MG63 (cell line): ENCODE measurements around the gene FAM184A. TPM values are rescaled to one million over a fixed set of nuclear protein-coding genes. Genes with fewer than 3 reads are reported as not detected.
A peak's percentile ranks its signal among the peaks of the same experiment; 100 is the strongest.
"Not testable (repeated sequence)": the region's sequence is repeated elsewhere in the genome, so short reads cannot be mapped to it uniquely, and the experiment has no call there.

Experiments used
- DNase-seq: peaks from one replicate; pipeline ENCODE4 v3.0.0-alpha.2; 2020
- H3K27me3 ChIP-seq: fragments of 250-450 bp; sonication (Bioruptor Pico); 2 replicates; pipeline ENCODE4 v1.5.1; 2020; ENCODE audit warnings: mild to moderate bottlenecking, moderate library complexity
- H3K36me3 ChIP-seq: fragments of 250-450 bp; sonication (Bioruptor Pico); 2 replicates; pipeline ENCODE4 v1.5.1; 2020; ENCODE audit warnings: mild to moderate bottlenecking, moderate library complexity
- H3K4me3 ChIP-seq: fragments of 250-450 bp; sonication (Bioruptor Pico); 2 replicates; pipeline ENCODE4 v1.5.1; 2020; ENCODE audit warnings: mild to moderate bottlenecking, moderate library complexity
- H3K9me3 ChIP-seq: fragments of 250-450 bp; sonication (Bioruptor Pico); 2 replicates; pipeline ENCODE4 v1.5.1; 2020; ENCODE audit warnings: mild to moderate bottlenecking, moderate library complexity
- total RNA-seq: library from RNA; depleted of rRNA; stranded (reverse); fragments of >200 nt; shearing (Covaris generic); gene quantifications from 2 replicates; pipeline ENCODE4 v1.2.3, GENCODE V29; 2014; ENCODE audit warnings: low replicate concordance; rRNA removed

The FAM184A gene, protein sequence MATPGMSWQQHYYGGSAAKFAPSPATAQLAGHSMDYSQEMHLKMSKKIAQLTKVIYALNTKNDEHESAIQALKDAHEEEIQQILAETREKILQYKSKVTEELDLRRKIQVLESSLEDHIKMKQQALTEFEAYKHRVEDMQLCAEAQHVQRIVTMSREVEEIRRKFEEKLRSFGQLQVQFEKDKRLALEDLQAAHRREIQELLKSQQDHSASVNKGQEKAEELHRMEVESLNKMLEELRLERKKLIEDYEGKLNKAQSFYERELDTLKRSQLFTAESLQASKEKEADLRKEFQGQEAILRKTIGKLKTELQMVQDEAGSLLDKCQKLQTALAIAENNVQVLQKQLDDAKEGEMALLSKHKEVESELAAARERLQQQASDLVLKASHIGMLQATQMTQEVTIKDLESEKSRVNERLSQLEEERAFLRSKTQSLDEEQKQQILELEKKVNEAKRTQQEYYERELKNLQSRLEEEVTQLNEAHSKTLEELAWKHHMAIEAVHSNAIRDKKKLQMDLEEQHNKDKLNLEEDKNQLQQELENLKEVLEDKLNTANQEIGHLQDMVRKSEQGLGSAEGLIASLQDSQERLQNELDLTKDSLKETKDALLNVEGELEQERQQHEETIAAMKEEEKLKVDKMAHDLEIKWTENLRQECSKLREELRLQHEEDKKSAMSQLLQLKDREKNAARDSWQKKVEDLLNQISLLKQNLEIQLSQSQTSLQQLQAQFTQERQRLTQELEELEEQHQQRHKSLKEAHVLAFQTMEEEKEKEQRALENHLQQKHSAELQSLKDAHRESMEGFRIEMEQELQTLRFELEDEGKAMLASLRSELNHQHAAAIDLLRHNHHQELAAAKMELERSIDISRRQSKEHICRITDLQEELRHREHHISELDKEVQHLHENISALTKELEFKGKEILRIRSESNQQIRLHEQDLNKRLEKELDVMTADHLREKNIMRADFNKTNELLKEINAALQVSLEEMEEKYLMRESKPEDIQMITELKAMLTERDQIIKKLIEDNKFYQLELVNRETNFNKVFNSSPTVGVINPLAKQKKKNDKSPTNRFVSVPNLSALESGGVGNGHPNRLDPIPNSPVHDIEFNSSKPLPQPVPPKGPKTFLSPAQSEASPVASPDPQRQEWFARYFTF
- total RNA-seq: 0.13 TPM in 1 of 2 replicates, not detected in the other

DNA sequence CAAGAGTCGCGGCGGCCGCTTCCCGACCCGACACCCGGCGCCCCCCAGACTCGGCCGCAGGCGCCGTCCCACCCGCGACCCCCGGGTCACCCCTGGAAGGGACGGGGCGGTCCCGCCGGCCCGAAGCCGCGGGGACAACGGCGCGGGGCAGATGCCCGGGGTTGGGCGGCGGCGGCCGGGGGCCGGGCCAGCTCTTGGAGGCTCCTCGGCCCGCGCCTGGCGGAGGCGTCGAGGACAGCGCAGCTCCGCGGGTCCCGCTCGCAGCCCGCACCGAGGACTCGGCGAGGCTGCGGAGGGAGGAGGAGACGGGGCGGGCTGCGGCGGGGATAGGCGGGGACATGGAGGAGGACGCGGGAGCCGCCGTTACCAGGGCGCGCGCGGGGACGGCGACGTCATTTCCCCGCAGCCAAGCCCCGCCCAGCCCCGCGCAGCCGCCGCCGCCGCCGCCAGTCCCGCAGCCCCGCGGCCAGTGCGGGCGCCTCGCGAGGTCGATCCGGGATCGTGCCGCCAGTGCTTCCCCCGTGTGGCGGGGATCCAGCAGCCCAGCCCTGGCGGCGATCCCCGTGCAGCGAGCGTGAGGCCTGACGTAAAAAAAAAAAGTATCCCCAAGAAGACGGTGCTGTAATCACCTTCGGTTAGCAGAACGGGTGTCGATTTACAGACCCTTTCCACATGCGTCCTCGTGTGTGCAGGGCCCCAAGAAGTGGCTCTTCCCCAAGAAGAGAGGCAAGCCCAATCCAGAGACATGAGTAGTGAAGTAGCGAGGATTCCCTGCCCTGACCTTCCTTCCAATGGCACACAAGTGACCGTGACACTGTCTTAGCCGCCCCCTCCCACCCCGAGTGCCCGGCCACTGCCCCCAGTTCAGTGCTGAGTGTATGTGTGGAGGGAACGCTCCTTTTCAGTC is at the start of gene FAM184A:
FAM184A (minus strand) TSS at position 289 of the 907 bp plus-strand sequence. CDS start 365 bp downstream, outside the sequence.
- peak within 1 kb of the TSS; percentile 42 for H3K4me3 ChIP-seq

DNA sequence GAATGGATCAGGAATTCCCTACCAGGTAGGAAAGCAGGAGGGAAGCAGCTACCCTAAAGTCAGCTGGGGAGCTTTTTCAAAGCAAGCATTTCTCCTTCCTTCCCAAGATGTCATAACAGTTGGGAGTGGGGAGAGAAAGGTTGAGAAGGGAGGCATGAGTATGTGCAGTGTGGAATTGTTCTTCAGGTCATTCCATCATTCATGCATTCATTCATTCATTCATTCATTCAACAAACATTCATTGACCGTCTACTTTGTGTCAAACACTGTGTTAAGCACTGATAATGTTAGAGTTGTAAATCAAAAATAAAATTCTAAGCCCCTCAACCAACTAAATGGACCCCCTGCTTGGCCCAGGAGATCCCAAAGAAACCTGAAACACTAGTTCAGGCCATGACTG is 49.2 kb upstream of the FAM184A start:
- Histone ChIP-seq H3K36me3 (no peaks in the 10 kb centered on the region), H3K9me3 (no peaks in the 10 kb centered on the region), H3K27me3 (no peaks in the 10 kb centered on the region), H3K4me3 (no peak overlapping the region)
- no peak for DNase-seq

More for the DNA sequence above, at the start of gene FAM184A:
- H3K27me3 ChIP-seq: peaks cover 12% of the 10 kb centered on the region; the same call in 1 of the 2 replicates
- H3K36me3 ChIP-seq: no peaks in the 10 kb centered on the region
- H3K9me3 ChIP-seq: peaks cover 2% of the 10 kb centered on the region; the same call in 1 of the 2 replicates
- DNase-seq: peak; percentile 65

DNA sequence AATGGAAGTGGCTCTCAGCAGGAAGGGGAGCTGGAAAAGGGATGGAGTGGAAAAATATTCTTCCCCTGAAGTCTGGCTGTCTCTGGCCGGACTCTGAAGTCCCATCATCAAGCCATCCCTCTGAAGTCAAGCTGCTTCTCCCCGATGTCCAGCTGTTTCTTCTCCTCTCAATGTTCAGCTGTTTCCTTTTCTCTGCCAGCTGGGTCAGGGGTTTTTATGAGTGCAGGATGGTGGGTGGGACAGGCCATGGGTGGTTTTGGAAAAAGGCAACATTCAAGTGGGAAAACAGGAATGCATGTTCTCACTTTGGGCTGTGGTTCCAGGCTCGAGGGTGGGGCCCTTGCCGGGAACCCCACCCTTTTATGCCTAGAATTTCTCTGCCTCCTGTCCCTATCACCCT is 48.4 kb upstream of the FAM184A start:
- Histone ChIP-seq H3K36me3 (no peaks in the 10 kb centered on the region), H3K4me3 (no peak overlapping the region), H3K27me3 (no peaks in the 10 kb centered on the region), H3K9me3 (no peaks in the 10 kb centered on the region)
- DNase-seq: no peak

DNA sequence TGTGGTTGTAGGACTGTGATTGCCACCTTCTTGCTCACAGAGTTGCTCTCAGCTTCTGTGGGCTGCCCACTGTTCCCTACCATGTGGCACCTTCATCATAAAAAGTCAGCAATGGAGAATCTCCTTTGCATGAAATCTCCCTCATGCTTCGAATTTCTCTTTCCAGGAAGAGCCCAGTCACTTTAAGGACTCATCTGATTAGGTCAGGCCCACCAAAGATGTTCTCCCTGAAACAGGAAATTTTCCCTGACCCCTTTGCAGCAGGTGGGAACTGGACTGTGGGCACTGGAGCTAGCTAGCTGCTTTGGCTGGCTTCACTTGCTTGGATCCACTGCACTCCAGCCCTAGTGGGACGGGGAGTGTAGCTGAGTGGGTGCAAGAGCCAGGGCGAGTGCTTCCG is 47.7 kb upstream of the FAM184A start:
- Histone ChIP-seq H3K9me3 (no peaks in the 10 kb centered on the region), H3K27me3 (no peaks in the 10 kb centered on the region), H3K36me3 (no peaks in the 10 kb centered on the region), H3K4me3 (no peak overlapping the region)
- DNase-seq: no peak

DNA sequence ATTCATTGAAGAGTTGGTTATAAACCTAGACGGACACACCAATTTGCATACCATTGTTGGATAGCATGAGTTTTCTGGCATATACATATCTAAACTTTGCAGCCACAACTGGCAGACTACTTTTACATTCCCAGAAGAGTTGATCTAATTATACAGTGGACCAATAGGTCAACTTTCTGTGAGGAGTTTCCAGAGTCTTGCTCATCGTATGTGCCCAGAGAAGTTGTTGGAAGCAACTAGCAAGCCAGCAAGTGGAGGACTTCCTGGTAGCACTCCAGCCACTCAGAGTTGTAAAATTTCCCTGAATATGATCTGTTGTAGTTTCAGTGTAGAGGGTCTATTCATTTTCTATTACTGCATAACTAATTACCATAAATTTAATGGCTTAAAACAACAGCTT is 47.1 kb upstream of the FAM184A start:
- H3K4me3 ChIP-seq: no peak overlapping the region
- H3K27me3 ChIP-seq: no peaks in the 10 kb centered on the region
- H3K36me3 ChIP-seq: no peaks in the 10 kb centered on the region
- DNase-seq: peak; percentile 22
- H3K9me3 ChIP-seq: no peaks in the 10 kb centered on the region

DNA sequence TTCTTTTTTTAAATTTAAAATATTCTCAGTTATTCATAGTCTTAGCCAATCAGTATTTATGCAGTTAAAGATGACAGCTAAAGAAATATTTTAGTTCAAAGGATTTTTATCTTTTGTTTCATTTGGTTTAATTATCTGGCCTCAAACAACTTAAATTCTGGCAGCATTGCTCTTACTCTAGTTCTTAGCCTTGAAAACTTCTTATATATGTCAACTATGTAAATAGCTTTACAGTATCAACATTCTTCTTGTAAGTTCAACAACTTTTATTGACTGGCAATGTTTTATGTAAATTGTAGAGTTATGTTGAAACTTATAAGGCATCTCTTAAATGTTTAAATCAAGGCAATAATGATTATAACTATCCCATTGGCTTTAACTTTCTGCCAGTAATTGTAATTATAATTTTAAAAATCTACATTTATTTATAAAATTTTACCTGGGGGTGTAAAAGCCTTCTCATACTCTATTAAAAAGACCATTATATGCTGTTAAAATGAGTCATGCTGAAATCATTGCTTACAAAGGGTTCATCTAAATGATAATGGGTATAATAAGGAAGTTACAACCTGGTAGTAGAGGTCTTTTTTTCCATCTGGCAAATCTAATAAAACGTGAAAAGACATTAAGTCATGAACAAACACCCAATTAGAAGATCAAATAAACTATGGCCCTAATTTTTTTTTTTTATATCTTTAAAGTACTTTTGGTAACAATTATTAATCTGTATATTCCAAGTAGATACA is 45.8 kb upstream of the FAM184A start:
- no peak for DNase-seq
- Histone ChIP-seq H3K4me3 (no peak overlapping the region), H3K36me3 (no peaks in the 10 kb centered on the region)

DNA sequence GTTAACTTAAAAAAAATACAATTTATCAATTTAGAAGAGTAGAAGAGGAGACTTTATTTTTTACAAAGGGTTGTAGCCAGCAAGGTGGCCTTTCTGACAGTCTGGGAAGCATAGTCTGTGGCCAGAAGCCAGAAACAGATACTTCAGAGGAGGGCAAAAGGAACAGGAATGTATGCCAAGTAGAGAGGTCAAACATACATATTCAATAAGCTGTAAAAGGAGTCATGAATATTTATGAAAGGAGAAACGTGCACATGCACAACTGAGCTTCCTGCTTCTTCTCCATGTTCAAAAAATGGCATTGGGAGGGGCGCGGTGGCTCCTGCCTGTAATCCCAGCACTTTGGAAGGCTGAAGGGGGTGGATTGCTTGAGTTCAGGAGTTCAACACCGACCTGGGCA is 43.9 kb upstream of the FAM184A start:
- no peaks in the 10 kb centered on the region for H3K36me3 ChIP-seq
- no peaks in the 10 kb centered on the region for H3K9me3 ChIP-seq
- no peak for DNase-seq
- no peaks in the 10 kb centered on the region for H3K27me3 ChIP-seq
- H3K4me3 ChIP-seq: no peak overlapping the region

More for the DNA sequence above, 45.8 kb upstream of the FAM184A start:
- H3K27me3 ChIP-seq: no peaks in the 10 kb centered on the region
- no peaks in the 10 kb centered on the region for H3K9me3 ChIP-seq

DNA sequence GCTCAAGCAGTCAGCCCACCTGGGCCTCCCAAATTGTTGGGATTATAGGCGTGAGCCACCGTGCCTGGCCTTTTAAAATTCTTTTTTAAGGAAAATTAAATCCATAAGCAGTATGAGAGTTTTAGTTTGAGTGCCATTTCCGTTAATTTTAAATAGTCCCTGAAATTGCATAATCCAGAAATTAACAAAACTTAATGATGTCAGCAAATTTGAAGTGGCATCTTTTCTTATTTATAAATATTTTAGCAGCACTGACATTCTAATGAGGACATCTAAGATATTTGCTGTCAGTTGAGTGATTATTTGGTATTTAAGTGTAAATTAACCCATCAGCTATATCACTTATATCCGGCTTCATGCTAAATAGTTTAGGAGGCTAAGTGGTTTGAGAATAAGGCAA is 42.9 kb upstream of the FAM184A start:
- no peaks in the 10 kb centered on the region for H3K9me3 ChIP-seq
- H3K36me3 ChIP-seq: no peaks in the 10 kb centered on the region
- DNase-seq: no peak
- no peaks in the 10 kb centered on the region for H3K27me3 ChIP-seq
- H3K4me3 ChIP-seq: no peak overlapping the region

DNA sequence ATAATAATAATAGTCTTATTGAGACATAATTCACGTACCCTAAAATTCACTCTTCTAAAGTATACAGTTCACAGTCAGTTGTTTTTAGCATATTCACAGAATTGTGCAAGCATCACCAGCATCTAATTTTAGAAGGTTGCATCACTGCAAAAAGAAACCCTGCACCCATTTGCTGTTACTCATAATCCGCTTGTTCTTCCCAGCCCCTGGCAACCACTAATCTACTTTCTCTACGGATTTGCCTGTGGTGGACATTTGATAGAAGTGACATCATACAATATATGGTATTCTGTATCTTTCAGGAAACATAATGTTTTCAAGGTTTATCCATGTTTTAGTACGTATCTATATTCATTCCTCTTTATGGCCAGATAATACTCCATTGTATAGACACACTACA is 41.5 kb upstream of the FAM184A start:
- DNase-seq: peak; percentile 13
- Histone ChIP-seq H3K4me3 (no peak overlapping the region), H3K27me3 (no peaks in the 10 kb centered on the region), H3K9me3 (no peaks in the 10 kb centered on the region), H3K36me3 (no peaks in the 10 kb centered on the region)

DNA sequence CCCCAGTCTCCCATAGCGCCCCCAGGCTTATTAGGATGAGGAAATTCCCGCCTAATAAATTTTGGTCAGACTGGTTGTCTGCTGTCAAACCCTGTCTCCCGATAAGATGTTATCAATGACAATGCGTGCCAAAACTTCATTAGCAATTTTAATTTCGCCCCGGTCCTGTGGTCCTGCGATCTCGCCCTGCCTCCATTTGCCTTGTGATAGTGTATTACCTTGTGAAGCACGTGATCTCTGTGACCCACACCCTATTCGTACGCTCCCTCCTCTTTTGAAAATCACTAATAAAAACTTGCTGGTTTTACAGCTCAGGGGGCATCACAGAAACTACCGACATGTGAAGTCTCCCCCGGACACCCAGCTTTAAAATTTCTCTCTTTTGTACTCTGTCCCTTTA is 40.6 kb upstream of the FAM184A start:
- DNase-seq, H3K9me3 ChIP-seq, H3K27me3 ChIP-seq, H3K36me3 ChIP-seq, H3K4me3 ChIP-seq: not testable (repeated sequence)

DNA sequence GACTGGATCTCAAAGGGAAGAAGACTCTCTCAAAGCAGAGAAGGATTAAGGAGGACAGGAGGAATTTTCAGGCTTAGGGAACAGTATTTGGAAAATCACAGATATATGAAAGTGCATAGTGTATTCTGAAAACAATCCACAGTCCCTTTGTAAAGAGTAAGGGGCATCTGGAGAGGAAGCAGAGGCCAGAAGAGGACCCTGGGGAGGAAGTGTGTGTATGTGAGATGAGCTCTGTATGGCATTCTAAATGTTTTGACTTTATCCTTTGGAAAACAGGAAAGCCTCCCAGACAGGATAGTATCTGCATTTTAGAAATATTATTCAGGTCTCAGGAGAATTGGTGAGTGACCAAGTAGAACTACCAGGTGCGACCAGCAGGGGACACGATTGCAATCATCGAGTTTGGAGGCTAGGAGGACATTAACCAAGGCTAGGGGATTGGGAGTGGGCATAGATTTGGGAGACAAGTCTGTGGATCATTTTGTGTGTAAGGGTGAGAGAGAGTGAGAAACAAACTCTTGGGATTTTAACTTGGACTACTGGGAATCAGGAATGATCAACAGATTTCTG is 38.3 kb upstream of the FAM184A start:
- Histone ChIP-seq H3K36me3 (no peaks in the 10 kb centered on the region), H3K27me3 (no peaks in the 10 kb centered on the region), H3K4me3 (no peak overlapping the region), H3K9me3 (no peaks in the 10 kb centered on the region)
- DNase-seq: no peak

DNA sequence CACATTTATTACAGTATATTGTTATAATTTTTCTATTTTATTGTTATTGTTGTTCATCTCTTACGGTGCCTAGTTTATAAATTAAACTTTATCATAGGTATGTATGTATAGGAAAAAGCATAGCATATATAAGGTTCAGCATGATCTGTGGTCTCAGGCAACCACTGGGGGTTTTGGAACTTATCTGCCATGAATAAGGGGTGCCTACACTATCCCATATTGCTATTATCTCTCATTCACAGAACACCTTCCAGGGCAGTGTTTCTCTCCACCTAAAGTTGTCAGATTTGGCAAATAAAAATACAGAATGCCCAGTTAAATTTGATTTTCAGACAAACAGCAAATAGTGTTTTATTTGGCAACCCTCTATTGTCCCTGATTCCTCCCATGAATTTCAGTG is 35.5 kb upstream of the FAM184A start:
- no peaks in the 10 kb centered on the region for H3K36me3 ChIP-seq
- no peak overlapping the region for H3K4me3 ChIP-seq
- no peaks in the 10 kb centered on the region for H3K9me3 ChIP-seq
- DNase-seq: no peak
- no peaks in the 10 kb centered on the region for H3K27me3 ChIP-seq

DNA sequence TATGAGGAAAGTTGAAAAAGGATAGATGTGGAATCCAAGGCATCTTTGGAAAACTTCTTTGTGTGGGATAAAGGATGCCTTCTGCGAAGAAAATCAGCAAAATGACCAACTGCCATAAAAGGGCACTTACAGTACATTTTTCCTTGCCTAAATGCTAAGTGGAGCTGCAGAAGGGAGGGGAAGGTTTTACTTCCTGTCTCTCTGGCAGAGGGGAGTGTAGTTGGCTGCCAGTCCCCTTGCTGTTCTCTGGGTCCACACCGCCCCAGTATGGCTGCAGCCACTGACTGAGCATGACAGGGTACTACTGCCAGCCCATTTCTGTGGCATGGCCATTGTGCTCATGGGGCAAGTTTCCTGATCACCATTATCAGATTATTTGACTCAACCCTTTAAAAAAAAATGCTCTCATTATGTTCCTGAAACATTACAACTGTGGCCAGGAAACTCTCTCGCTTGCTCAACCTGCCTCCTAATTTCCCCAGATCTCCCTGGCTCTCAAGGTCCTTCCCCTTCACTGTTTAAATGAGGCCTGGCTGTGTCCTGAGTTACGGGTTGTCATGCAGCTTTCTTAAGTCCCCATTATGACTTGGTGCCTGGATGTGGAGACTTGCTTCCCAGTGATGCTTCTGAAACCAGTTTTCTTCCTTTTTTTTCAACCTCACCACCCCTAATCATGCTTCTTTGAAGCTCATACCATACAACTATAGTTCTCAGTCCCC is 34.5 kb upstream of the FAM184A start:
- DNase-seq: no peak
- Histone ChIP-seq H3K27me3 (no peaks in the 10 kb centered on the region), H3K9me3 (no peaks in the 10 kb centered on the region), H3K36me3 (no peaks in the 10 kb centered on the region), H3K4me3 (no peak overlapping the region)

DNA sequence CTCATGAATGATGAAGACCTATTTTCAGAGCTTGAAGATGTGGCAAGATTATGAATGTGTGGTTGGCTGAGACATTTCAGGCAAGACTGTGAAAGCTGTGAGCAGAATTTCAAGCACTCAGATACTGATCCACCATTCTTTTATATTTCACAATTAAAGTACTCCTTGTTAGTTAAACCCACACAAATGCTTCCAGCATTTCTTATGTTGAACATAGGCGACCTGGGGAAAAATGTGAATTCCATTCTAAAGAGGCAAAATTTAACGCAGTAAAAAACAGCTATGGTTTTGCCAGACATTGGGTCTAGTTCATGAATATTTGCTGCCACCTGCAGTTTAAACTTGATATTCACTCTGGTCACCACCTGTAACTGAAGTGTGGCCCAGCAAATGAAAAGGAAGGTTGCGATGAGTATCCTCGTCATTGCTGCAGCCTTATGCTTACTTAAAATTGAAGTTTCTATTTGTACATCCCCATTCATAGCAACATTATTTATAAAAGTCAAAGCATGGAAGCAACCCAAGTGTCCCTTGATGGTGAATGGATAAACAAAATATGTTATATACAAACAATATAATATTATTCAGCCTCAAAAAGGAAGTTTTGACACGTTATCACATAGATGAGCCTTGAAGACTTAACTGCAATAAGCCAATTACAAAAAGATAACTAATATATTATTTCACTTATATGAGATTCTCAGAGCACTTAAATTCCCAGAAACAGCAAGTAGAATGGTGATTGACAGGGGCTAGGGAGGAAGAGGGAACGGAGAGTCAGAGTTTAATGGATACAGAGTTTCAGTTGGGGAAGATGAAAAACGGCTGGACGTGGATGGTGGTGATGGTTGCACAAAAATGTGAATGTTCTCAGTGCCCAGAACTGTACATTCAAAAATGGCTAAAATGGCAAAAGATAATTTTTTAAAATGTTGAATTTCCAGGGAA is 32.4 kb upstream of the FAM184A start:
- no peaks in the 10 kb centered on the region for H3K9me3 ChIP-seq
- no peak overlapping the region for H3K4me3 ChIP-seq
- no peaks in the 10 kb centered on the region for H3K36me3 ChIP-seq
- DNase-seq: no peak
- H3K27me3 ChIP-seq: no peaks in the 10 kb centered on the region
